Heart left ventricle (tissue), 13 donors: Measurements from ENCODE around the gene ZNF711.

Experiments
- CTCF ChIP-seq, 12 donors: fragments of 200-600 bp; sonication (generic) in 4 of 12; IDR thresholded peaks; one replicate each; pipeline versions ENCODE4 v1.5.0 to v1.8.0; 2018 to 2022; ENCODE audit warnings: antibody characterized with exemption in 12 of 12, mild to moderate bottlenecking in 5 of 12
- POLR2A ChIP-seq, 2 donors: fragments of 450-650 bp; IDR thresholded peaks; one replicate each; pipeline ENCODE4 v1.6.1; 2017; ENCODE audit warnings: antibody characterized with exemption in 2 of 2, mild to moderate bottlenecking in 2 of 2, moderate library complexity in 2 of 2
- donor health status: ischemic (EF 13 %, LVEDD 7.1; RV severe dilation, severe dysfunction).
- donor health status: DM: no; HTN: yes; CAD: no.
- donor health status: DM: no; HTN: no; CAD: no.
- donor health status: ischemic (EF 25% LVEDD 6.9; RV normal size, moderate dysfunction).
- donor health status: ischemic (EF 25% LVEDD 5.7; RV mildly dilated, moderate dysfunction).
- donor health status: ischemic (EF 35%, LVEDD 5.7; RV mildly dilated, moderate dysfunction).
- donor health status: nonischemic (EF 11% LVEDD 7.7; RV severe dilation, severe dysfunction).
- donor health status: DM: yes; HTN: yes; CAD: no.
- donor health status: PGD.
- donor health status: ischemic (EF 29% LVEDD 5.4; RV normal size, mild dysfunction).
- donor health status: nonischemic (EF 23%, LVEDD 6.1; RV moderate dilation, normal function).

- TF ChIP-seq CTCF (IDR thresholded peaks at IDR 0.05): no peak
- no peak for TF ChIP-seq POLR2A (IDR thresholded peaks at IDR 0.05)
Observed at GRCh38 chrX:85309717-85310116, 65.9 kb downstream of the ZNF711 start.
